ENCODE results near the gene APBA2. TPM values are rescaled to one million over a fixed set of nuclear protein-coding genes. Genes with fewer than 3 reads are reported as not detected.

APBA2 gene
- total and polyA plus RNA-seq, 4 donors = 0.41 to 2.1 (median 1.9) TPM

DNA sequence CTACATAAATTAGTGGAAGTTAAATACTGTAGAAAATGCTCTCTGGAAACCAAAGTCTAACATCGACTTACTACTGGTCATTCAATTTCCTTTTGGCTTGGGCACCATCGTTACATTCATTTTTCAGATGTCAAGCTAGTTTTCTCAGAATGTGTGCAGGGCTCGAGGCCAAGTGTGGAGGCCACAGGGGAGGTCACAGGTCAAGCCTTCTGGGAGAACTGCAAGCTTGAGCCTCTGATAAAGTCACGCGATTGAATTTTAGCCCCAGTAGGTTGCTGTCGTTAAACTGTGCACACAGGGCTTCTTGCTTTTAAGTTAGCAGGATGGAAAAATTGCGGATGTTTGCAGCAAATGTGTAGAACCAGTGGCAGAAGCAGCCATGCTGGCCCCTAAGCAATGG lies 182.2 kb downstream of the APBA2 start:
- ATAC-seq (ENCODE audit: low FRiP score) (no peak), DNase-seq (no peak)
- H3K4me1 ChIP-seq (ENCODE audit: control insufficient read depth in 1 of 2, insufficient read depth in 2 of 2, low read length in 2 of 2) = no peaks in the 10 kb centered on the region
- H3K27ac ChIP-seq (ENCODE audit: low read depth in 1 of 2, low read length in 2 of 2) = no peak overlapping the region
- WGBS, 2 donors = 31 to 35% methylated on average over 7 of the region's 7 CpGs
- no peak overlapping the region for H3K4me3 ChIP-seq (ENCODE audit: low read length in 2 of 2)
- peaks cover 4% of the 10 kb centered on the region for H3K9me3 ChIP-seq (ENCODE audit: control insufficient read depth, low read length)
- no peaks in the 10 kb centered on the region for H3K36me3 ChIP-seq (ENCODE audit: control insufficient read depth in 1 of 2, insufficient read depth in 2 of 2, low read length in 1 of 2)
- no peaks in the 10 kb centered on the region for H3K27me3 ChIP-seq (ENCODE audit: control insufficient read depth in 1 of 2, insufficient read depth in 2 of 2, low read length in 1 of 2)
- intact Hi-C loops (cut with DNase I) = no loop called here

DNA sequence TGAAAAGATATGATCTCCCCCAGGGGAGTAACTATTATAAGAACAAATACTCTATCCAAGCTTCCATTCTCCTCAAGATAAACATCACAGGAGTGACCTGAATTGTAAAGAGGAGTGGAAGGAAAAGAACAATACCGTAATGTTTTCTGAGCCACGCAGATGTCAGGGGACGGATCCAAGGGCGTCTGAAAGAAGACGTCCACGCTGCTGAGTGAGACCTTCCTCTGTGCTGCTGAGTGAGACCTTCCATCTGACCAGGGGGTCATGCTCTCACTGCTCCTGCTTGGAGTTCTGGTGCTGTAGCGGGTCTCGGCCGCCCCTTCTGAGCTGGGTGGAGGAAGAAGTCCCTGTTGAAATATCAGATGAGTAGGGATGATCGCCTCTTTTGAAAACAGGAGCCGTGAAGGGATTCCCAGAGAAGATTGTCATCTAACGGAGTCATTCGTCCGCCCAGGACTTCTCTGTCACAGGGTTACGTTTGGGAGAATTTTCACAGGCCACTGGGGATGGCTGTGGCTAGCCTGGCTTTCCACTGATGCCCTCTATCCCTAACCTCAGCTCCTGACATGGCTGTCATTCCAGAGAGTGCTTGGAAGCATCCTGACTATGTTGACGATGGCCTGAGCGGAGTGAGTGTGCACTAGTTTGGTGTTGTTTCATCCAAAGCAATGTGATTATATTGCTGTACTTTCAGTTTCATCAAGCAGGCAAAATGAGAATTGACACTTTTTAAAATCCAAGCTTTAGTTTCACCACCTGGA lies 184.9 kb downstream of the APBA2 start:
- no peaks in the 10 kb centered on the region for H3K27me3 ChIP-seq (ENCODE audit: control insufficient read depth in 1 of 2, insufficient read depth in 2 of 2, low read length in 1 of 2)
- 63 to 75% methylated on average over 17 of the region's 17 CpGs for WGBS, 2 donors
- DNase-seq = no peak
- H3K4me3 ChIP-seq (ENCODE audit: low read length in 2 of 2) = no peak overlapping the region
- no peaks in the 10 kb centered on the region for H3K4me1 ChIP-seq (ENCODE audit: control insufficient read depth in 1 of 2, insufficient read depth in 2 of 2, low read length in 2 of 2)
- no peak overlapping the region for H3K27ac ChIP-seq (ENCODE audit: low read depth in 1 of 2, low read length in 2 of 2)
- no peaks in the 10 kb centered on the region for H3K36me3 ChIP-seq (ENCODE audit: control insufficient read depth in 1 of 2, insufficient read depth in 2 of 2, low read length in 1 of 2)
- ATAC-seq (ENCODE audit: low FRiP score) = no peak
- H3K9me3 ChIP-seq (ENCODE audit: control insufficient read depth, low read length) = peaks cover 4% of the 10 kb centered on the region
- intact Hi-C loops (cut with DNase I) = no loop called here

DNA sequence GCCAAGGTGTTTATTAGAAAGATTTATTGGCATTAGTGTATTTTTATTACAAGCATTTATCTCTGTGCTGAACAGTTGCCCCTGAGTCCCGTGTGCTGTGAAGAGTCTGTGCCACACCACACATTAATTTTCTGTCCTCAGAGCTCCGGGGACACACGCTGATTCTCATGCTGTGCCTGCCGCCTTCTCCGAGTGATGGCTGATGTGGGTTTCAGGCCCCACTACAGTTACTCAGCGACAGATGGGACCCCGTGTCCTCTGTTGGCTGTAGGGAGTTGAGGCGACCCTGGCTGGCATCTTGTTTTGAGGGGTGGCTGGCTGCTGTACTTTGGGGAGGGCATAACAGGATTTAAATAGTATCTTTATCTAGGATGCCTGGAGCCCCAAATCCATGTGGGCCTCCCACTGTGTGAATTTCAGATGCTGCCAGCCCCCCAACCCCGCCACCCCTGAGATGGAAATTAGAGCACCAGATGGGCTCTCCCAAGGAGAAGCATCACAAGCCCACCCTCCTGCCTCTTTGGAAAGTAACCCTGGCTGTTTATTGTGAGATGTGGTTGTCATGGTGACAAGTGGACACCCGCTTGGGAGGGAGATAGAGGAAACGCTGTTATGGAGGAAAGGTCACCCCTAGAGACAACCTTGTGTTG lies 185.6 kb downstream of the APBA2 start:
- no peak overlapping the region for H3K27ac ChIP-seq (ENCODE audit: low read depth in 1 of 2, low read length in 2 of 2)
- DNase-seq = no peak
- peaks cover 4% of the 10 kb centered on the region for H3K9me3 ChIP-seq (ENCODE audit: control insufficient read depth, low read length)
- intact Hi-C loops (cut with DNase I) = no loop called here
- no peak for ATAC-seq (ENCODE audit: low FRiP score)
- WGBS, 2 donors = 63 to 74% methylated on average over 11 of the region's 11 CpGs
- H3K36me3 ChIP-seq (ENCODE audit: control insufficient read depth in 1 of 2, insufficient read depth in 2 of 2, low read length in 1 of 2) = no peaks in the 10 kb centered on the region
- no peaks in the 10 kb centered on the region for H3K27me3 ChIP-seq (ENCODE audit: control insufficient read depth in 1 of 2, insufficient read depth in 2 of 2, low read length in 1 of 2)
- no peak overlapping the region for H3K4me3 ChIP-seq (ENCODE audit: low read length in 2 of 2)
- H3K4me1 ChIP-seq (ENCODE audit: control insufficient read depth in 1 of 2, insufficient read depth in 2 of 2, low read length in 2 of 2) = no peaks in the 10 kb centered on the region

DNA sequence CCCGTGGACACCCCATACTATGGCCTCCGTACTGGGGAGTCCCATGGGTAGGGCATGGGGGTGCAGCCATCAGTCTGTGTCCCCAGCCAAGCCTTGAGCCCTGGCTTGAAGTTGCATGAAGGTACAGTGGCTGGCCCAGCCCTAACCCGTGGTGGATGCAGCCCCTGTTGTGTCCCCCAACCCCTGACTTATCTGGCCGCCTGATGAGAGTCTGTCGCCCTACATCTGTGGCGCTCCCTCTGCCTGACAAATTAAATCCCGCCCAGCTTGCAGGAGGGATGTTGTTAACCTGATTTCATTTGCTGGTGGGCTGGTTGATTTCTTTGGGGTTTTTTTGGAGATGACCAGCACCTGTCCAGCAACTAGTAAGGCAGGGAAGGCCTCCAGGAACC lies 186.1 kb downstream of the APBA2 start:
- intact Hi-C loops (cut with DNase I) = no loop called here
- ATAC-seq (ENCODE audit: low FRiP score) = no peak
- no peak for DNase-seq
- no peaks in the 10 kb centered on the region for H3K27me3 ChIP-seq (ENCODE audit: control insufficient read depth in 1 of 2, insufficient read depth in 2 of 2, low read length in 1 of 2)
- WGBS, 2 donors = 83 to 87% methylated on average over 7 of the region's 7 CpGs
- peaks cover 4% of the 10 kb centered on the region for H3K9me3 ChIP-seq (ENCODE audit: control insufficient read depth, low read length)
- no peak overlapping the region for H3K27ac ChIP-seq (ENCODE audit: low read depth in 1 of 2, low read length in 2 of 2)
- H3K4me1 ChIP-seq (ENCODE audit: control insufficient read depth in 1 of 2, insufficient read depth in 2 of 2, low read length in 2 of 2) = no peaks in the 10 kb centered on the region
- H3K36me3 ChIP-seq (ENCODE audit: control insufficient read depth in 1 of 2, insufficient read depth in 2 of 2, low read length in 1 of 2) = no peaks in the 10 kb centered on the region
- H3K4me3 ChIP-seq (ENCODE audit: low read length in 2 of 2) = no peak overlapping the region

DNA sequence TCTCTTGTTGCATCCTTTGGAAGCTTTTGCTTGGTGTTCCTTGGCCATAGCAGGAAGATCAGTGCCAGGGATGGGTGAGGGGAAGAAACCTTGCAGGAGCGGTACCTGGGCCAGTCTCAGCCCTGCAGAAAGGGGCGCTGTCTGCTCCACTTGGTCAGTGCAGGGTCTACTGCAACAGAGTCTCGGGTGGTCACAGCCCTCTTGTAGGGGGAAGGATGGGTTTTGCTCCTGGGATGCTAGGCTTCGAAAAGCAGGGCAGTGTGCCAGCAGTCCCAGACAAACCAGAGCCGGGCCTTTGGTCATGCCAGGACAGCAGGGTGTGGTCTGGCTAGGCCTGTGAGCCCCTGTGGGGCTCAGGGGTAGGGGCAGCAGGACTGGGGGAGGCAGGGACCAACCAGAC lies 186.7 kb downstream of the APBA2 start:
- DNase-seq (no peak), ATAC-seq (ENCODE audit: low FRiP score) (no peak)
- Histone ChIP-seq H3K36me3 (ENCODE audit: control insufficient read depth in 1 of 2, insufficient read depth in 2 of 2, low read length in 1 of 2) (no peaks in the 10 kb centered on the region), H3K9me3 (ENCODE audit: control insufficient read depth, low read length) (peaks cover 4% of the 10 kb centered on the region), H3K4me1 (ENCODE audit: control insufficient read depth in 1 of 2, insufficient read depth in 2 of 2, low read length in 2 of 2) (no peaks in the 10 kb centered on the region), H3K4me3 (ENCODE audit: low read length in 2 of 2) (no peak overlapping the region), H3K27me3 (ENCODE audit: control insufficient read depth in 1 of 2, insufficient read depth in 2 of 2, low read length in 1 of 2) (no peaks in the 10 kb centered on the region), H3K27ac (ENCODE audit: low read depth in 1 of 2, low read length in 2 of 2) (no peak overlapping the region)
- intact Hi-C loops (cut with DNase I) = no loop called here
- 61 to 64% methylated on average over 5 of the region's 5 CpGs for WGBS, 2 donors

DNA sequence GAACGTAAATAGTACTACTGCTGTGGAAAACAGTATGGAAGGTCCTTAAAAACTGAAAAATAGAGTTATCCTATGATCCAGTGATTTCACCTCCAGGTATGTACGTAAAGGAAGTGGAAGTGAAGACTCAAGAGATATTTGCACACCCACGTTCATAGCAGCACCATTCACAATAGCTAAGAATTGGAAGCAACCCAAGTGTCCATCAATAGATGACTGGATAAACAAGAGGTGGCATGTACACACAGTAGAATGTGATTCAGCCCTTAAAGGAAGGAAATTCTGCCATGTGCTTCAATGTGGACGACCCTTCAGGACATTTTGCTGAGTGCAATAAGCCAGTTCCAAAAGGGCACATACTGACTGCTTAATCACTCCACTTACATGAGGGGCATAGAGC lies 188.3 kb downstream of the APBA2 start:
- Histone ChIP-seq H3K4me3 (ENCODE audit: low read length in 2 of 2) (no peak overlapping the region), H3K9me3 (ENCODE audit: control insufficient read depth, low read length) (peaks cover 4% of the 10 kb centered on the region), H3K36me3 (ENCODE audit: control insufficient read depth in 1 of 2, insufficient read depth in 2 of 2, low read length in 1 of 2) (no peaks in the 10 kb centered on the region), H3K4me1 (ENCODE audit: control insufficient read depth in 1 of 2, insufficient read depth in 2 of 2, low read length in 2 of 2) (no peaks in the 10 kb centered on the region), H3K27me3 (ENCODE audit: control insufficient read depth in 1 of 2, insufficient read depth in 2 of 2, low read length in 1 of 2) (no peaks in the 10 kb centered on the region), H3K27ac (ENCODE audit: low read depth in 1 of 2, low read length in 2 of 2) (no peak overlapping the region)
- intact Hi-C loops (cut with DNase I) = no loop called here
- WGBS, 2 donors = 61 to 66% methylated on average over 4 of the region's 4 CpGs
- DNase-seq (no peak), ATAC-seq (ENCODE audit: low FRiP score) (no peak)

DNA sequence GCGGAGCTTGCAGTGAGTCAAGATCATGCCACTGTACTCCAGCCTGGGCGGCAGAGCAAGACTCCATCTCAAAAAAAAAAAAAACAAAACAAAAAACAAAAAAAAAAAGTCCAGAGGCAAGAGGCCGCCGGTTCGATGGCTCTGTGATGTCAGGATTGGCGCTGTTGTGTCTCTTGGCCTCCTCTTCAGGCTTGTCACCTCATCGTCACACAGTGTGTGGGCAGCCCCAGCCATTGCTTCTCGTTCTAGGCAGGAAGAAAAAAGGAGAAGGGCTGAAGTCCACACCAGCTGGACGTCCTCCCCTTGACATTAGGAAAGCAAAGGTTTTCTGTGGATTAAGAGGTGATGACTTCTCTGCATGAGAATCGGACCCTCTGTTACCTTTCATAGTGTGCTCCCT lies 192.8 kb downstream of the APBA2 start:
- 88 to 93% methylated on average over 10 of the region's 10 CpGs for WGBS, 2 donors
- no peak overlapping the region for H3K27ac ChIP-seq (ENCODE audit: low read depth in 1 of 2, low read length in 2 of 2)
- intact Hi-C loops (cut with DNase I) = no loop called here
- H3K9me3 ChIP-seq (ENCODE audit: control insufficient read depth, low read length) = no peaks in the 10 kb centered on the region
- no peaks in the 10 kb centered on the region for H3K4me1 ChIP-seq (ENCODE audit: control insufficient read depth in 1 of 2, insufficient read depth in 2 of 2, low read length in 2 of 2)
- no peak overlapping the region for H3K4me3 ChIP-seq (ENCODE audit: low read length in 2 of 2)
- ATAC-seq (ENCODE audit: low FRiP score) (no peak), DNase-seq (no peak)
- H3K36me3 ChIP-seq (ENCODE audit: control insufficient read depth in 1 of 2, insufficient read depth in 2 of 2, low read length in 1 of 2) = no peaks in the 10 kb centered on the region
- H3K27me3 ChIP-seq (ENCODE audit: control insufficient read depth in 1 of 2, insufficient read depth in 2 of 2, low read length in 1 of 2) = no peaks in the 10 kb centered on the region

DNA sequence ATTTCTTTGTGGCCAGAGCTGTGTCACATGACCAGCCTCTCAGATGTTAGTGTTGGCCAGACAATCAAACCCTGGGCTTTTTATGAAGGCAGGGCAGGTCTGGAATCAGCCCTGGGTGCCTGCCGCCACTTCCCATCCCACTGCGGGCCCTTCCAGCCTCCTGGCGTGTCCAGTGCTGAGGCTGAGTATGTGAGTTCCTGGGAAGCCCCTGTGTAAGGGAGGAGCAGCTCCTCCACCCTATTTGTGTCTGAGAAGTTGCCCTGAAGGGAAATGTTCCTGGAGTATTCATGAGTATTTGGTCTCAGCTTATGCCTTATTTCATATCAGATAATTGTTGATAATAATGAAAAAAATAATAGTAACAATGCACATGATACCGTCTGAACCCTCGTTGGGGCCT lies 193.7 kb downstream of the APBA2 start:
- intact Hi-C loops (cut with DNase I) = no loop called here
- Histone ChIP-seq H3K27ac (ENCODE audit: low read depth in 1 of 2, low read length in 2 of 2) (no peak overlapping the region), H3K9me3 (ENCODE audit: control insufficient read depth, low read length) (no peaks in the 10 kb centered on the region), H3K4me3 (ENCODE audit: low read length in 2 of 2) (no peak overlapping the region), H3K4me1 (ENCODE audit: control insufficient read depth in 1 of 2, insufficient read depth in 2 of 2, low read length in 2 of 2) (no peaks in the 10 kb centered on the region), H3K36me3 (ENCODE audit: control insufficient read depth in 1 of 2, insufficient read depth in 2 of 2, low read length in 1 of 2) (no peaks in the 10 kb centered on the region), H3K27me3 (ENCODE audit: control insufficient read depth in 1 of 2, insufficient read depth in 2 of 2, low read length in 1 of 2) (no peaks in the 10 kb centered on the region)
- 60 to 63% methylated on average over 5 of the region's 5 CpGs for WGBS, 2 donors
- DNase-seq (no peak), ATAC-seq (ENCODE audit: low FRiP score) (no peak)

DNA sequence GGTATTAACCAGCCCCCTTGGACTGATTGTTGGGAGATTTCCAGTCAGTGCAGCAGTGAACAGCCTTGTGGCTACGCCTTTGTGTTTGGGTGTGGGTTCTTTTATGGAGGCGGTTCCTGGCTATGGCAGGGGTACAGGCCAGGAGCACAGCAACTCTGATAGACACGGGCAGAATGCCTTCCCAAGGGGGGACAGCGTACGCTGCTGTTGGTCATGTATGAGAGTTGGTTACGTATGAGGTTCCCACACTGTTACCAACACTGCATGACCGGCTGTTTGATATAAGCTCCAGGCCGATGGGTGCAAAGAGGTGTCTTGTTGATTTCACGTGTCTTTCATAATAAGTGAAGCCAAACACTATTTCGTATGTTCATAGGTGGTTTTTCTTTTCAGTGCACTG lies 196.0 kb downstream of the APBA2 start:
- H3K27ac ChIP-seq (ENCODE audit: low read depth in 1 of 2, low read length in 2 of 2) = no peak overlapping the region
- H3K9me3 ChIP-seq (ENCODE audit: control insufficient read depth, low read length) = no peaks in the 10 kb centered on the region
- ATAC-seq (ENCODE audit: low FRiP score) (no peak), DNase-seq (peak in 1 of 2 donors; percentile 22)
- WGBS, 2 donors = 90 to 92% methylated on average over 10 of the region's 10 CpGs
- intact Hi-C loops (cut with DNase I) = loop anchor here in 1 of 2 donors (10.0 kb wide), 1 partner anchor 57 kb away; no protein-coding TSS in a partner anchor
- H3K36me3 ChIP-seq (ENCODE audit: control insufficient read depth in 1 of 2, insufficient read depth in 2 of 2, low read length in 1 of 2) = no peaks in the 10 kb centered on the region
- no peak overlapping the region for H3K4me3 ChIP-seq (ENCODE audit: low read length in 2 of 2)
- H3K27me3 ChIP-seq (ENCODE audit: control insufficient read depth in 1 of 2, insufficient read depth in 2 of 2, low read length in 1 of 2) = no peaks in the 10 kb centered on the region
- H3K4me1 ChIP-seq (ENCODE audit: control insufficient read depth in 1 of 2, insufficient read depth in 2 of 2, low read length in 2 of 2) = no peaks in the 10 kb centered on the region
